Measurements from ENCODE around the gene ABL1.

DNA sequence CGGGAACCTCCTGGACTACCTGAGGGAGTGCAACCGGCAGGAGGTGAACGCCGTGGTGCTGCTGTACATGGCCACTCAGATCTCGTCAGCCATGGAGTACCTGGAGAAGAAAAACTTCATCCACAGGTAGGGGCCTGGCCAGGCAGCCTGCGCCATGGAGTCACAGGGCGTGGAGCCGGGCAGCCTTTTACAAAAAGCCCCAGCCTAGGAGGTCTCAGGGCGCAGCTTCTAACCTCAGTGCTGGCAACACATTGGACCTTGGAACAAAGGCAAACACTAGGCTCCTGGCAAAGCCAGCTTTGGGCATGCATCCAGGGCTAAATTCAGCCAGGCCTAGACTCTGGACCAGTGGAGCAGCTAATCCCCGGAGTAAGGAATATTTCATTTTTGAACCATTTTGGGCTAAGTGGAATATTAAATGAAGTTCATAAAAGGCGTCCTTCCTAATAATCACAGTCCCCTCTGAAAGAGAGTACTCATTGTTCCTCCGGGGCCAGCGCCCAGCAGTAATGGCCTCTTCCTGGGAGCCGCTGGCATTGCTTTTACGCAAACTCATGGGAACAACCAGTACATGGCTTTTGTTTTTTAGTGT lies 38.0 kb downstream of the ABL1 start:
- TF ChIP-seq, protein P1, sequence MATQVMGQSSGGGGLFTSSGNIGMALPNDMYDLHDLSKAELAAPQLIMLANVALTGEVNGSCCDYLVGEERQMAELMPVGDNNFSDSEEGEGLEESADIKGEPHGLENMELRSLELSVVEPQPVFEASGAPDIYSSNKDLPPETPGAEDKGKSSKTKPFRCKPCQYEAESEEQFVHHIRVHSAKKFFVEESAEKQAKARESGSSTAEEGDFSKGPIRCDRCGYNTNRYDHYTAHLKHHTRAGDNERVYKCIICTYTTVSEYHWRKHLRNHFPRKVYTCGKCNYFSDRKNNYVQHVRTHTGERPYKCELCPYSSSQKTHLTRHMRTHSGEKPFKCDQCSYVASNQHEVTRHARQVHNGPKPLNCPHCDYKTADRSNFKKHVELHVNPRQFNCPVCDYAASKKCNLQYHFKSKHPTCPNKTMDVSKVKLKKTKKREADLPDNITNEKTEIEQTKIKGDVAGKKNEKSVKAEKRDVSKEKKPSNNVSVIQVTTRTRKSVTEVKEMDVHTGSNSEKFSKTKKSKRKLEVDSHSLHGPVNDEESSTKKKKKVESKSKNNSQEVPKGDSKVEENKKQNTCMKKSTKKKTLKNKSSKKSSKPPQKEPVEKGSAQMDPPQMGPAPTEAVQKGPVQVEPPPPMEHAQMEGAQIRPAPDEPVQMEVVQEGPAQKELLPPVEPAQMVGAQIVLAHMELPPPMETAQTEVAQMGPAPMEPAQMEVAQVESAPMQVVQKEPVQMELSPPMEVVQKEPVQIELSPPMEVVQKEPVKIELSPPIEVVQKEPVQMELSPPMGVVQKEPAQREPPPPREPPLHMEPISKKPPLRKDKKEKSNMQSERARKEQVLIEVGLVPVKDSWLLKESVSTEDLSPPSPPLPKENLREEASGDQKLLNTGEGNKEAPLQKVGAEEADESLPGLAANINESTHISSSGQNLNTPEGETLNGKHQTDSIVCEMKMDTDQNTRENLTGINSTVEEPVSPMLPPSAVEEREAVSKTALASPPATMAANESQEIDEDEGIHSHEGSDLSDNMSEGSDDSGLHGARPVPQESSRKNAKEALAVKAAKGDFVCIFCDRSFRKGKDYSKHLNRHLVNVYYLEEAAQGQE (IDR thresholded peaks at IDR 0.05; ENCODE audit: insufficient read depth in 1 of 2, low read depth in 2 of 2, low read length in 2 of 2): no peak
- TF ChIP-seq TAF1 (IDR thresholded peaks at IDR 0.05; ENCODE audit: borderline replicate concordance, insufficient read depth, low read length) (no peak), POLR2AphosphoS5 (IDR thresholded peaks at IDR 0.05; ENCODE audit: low read depth, low read length) (no peak), FOXP2 (optimal IDR thresholded peaks at IDR 0.05; ENCODE audit: borderline replicate concordance, extremely low read depth, extremely low read length, insufficient read depth) (no peak)

Data from PFSK-1 (cell line).